HG02885 (cell line): ENCODE data around the gene IGIP.

Source experiments
- ATAC-seq: cut with Tn5 transposase; IDR thresholded peaks from one replicate; pipeline ENCODE4 v1.9.1; 2021; ENCODE audit warnings: mild to moderate bottlenecking; ENCODE audit not compliant: unreplicated experiment, poor library complexity

The IGIP gene

DNA sequence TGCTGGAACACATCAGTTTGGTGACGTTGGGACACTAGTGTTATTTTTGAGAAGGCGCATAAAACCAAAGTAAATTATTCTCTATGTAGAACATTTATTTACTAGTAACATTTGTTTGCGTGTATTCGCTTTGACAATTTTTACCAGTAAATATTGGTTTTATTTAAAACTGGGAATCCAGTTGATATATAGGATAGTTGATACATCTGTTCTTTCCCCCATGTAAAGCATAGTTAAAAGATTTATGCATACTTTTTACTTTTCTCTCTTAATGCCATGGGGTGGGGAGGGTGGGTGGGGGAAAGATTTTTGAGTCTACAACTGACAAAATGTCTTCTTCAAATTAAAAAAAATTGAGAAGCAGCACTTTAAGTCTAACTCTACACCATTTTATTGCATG lies at the start of gene IGIP:
Gene IGIP, plus strand, starts transcription at position 301 of the 400 bp plus-strand sequence. CDS start 2,540 bp downstream, outside the sequence.
- ATAC-seq = no peak

DNA sequence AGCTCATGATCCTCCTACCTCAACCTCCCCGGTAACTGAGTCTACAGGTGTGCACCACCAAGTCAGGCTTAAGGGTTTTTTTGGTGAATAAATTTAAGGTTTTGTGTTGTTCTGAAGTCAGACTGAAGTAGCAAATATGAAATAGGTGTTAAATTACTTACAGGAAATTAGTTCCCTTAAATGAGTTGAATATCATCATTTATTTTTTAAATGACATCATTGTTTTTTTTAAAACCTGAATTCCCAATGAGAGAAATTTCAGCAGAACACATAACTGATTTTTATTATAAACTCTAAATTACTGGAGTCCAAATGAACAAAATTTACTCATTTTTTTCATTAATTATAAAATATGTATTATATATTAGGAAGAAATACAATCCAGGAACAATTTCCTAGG lies 49.6 kb upstream of the IGIP start:
- no peak for ATAC-seq

DNA sequence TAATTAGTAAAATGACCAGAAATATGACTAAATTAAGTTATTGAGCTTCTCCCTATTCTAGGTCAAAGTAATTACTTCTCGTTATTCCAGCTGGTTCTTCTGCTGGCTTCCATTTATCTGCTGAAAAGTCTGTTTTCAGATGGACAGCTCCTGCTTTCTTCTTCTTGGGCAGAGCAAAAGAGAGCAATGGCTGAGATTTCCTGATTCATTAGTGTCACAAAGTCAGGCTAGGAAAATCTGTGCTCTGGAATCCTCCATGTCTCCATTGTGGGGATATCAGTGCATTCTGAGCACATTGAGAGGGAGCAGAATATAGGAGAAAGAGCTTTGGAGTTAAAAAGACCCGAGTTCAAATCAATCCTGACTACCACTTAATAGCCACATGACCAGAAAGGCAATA lies 48.9 kb upstream of the IGIP start:
- no peak for ATAC-seq

DNA sequence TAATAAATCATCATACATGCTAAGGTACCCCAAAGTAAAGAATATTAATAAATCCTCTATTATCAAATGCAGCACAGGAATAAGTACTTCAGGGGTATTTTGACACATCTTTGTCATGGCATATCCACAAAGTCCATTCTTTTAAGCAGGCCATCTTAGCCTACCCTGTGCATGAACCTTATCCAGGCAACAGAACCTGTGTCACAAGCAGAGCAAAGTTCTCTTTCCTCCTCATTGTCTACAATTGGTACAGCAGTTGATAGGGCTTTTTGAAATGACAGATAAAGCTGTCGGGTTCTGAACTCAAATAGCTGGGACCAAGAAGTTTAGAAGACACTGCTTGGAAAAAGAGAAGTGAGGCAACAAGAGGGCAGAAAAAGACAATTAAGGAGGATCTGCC lies 42.6 kb upstream of the IGIP start:
- ATAC-seq = no peak

DNA sequence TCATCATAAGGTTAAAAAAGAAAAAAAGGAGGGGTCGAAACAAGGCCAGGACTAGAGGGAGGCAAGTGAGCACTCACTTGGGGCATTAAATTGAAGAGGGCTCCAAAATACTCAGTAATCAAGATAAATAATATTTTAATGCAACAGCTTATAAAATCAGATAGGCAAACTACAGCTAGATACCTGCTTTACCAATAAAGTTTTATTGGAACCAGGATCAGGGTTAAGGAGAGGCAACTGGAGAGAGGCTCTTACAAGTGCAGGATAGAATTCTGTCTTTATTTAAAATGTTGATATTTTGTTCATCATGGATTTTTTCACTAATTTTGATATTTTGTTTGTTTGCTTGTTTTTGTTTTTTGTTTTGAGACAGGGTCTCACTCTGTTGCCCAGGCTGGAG lies 42.1 kb upstream of the IGIP start:
- ATAC-seq = no peak

DNA sequence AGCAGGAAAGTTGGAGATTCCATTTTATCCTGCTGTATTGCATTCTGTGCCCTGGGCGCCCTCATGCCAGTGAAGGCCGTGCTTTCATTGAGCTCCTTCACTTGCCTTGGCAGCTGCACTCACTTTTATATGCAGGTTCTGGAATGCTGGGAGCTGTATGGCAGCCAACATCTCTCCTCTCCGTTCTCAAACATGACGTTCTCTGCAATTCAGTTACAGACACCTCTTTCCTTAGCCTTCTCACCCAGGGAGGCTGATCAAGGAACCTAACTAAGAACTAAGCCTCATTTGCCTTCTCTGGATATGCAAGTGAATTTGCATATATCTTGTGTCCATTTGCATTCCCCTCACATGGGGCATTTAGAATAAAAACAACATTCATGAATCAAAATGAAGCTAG lies 41.2 kb upstream of the IGIP start:
- no peak for ATAC-seq

DNA sequence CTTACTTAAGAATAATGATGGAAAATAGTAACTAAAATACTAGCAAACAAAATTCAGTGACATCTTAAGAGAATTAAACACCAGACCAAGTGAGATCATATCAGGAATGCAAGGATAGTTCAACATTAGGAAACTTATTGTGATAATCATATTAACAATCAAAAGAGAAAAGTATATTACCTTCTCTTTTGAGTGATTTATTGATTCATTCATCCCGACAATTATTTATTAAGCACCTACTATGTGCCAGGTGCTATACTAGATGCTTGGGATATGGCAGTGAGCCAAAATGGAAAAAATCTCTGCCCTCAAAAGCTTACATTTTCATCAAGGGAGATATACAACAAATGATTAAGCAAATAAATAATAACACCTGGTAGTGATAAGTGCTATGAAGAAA lies 35.5 kb upstream of the IGIP start:
- no peak for ATAC-seq

DNA sequence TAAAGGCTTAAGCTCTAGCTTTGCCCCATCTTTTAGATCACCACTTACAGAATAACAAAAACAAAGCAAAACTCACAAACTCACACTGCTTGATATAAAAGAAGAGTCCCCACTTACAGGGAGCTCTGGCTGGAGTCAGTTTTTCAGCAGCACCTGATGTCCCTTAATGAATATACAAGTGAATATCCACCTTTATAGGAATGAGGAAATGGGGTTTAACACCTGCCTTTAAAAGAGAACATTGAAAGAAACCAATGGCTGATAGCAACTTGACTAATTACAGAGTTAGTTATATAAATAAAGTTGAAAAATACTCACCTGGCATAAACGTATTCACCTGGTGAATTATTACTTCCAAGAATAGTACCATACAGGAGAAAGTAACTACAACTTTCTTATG lies 32.6 kb upstream of the IGIP start:
- no peak for ATAC-seq

DNA sequence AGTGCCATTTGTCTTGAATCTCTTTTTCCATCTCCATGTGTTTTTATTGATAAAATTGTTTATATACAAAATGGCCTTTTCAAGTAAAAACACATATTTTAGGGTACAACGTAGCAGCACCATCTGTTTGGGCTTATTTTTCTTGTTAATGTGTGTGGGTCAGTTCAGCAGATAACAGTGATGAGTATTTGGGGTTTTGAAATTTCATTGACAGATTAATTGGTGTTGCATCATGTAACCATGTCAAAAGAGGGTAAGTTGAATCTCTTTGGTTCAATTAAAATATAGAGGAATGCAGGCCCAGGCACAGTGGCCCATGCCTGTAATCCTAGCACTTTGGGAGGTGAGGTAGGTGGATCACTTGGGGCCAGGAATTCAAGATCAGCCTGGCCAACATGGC lies 31.9 kb upstream of the IGIP start:
- ATAC-seq = no peak

DNA sequence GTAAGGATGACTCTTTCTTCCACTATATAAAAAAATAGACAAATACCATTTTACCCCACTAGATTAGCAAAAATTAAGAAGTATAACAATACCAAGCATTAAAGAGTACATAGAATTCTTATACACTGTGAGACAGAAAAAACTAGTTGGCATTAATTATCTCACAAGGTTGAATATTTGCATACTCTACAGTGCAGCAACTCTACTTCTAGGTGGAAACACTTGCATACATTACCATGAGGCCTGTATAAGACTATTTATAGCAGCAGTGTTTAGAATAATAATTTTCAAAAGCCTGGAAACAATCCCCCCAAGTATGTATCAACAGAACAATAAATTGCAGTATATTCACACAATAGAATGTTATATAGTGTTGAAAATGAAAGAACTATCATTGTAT lies 30.8 kb upstream of the IGIP start:
- ATAC-seq = no peak

DNA sequence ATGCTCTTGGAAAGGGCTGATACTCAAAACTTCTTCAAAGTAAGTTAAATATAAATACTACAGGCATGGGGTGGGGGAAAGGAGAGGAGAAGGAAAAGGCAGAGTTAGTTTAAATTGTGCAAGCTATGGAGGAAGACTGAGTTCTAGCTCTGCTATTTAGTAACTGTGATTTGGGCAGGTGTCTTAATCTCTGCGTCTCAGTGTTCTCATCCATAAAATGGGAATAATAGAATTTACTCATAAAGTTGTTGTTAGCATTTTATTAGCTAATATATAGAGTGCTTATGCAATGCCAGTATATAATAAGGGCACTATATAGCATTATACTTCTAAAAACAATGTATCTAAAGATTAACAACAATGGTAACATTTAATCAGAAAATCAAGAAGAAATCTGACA lies 24.6 kb upstream of the IGIP start:
- ATAC-seq = no peak

DNA sequence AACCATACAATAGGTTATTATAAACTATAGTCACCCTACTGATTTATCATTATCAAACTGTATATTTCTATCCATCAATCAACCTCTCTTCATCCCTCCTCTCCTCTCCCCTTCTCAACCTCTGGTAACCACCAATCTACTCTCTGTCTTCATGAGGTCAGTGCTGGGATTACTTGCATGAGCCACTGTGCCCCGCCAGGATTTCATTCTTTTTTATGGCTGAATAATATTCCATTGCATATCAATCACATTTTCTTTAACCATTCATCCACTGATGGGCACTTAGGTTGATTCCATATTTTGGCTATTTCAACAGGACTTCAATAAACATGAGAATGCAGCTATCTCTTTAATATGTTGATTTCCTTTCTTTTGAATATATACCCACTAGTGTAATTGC lies 22.6 kb upstream of the IGIP start:
- ATAC-seq = no peak

DNA sequence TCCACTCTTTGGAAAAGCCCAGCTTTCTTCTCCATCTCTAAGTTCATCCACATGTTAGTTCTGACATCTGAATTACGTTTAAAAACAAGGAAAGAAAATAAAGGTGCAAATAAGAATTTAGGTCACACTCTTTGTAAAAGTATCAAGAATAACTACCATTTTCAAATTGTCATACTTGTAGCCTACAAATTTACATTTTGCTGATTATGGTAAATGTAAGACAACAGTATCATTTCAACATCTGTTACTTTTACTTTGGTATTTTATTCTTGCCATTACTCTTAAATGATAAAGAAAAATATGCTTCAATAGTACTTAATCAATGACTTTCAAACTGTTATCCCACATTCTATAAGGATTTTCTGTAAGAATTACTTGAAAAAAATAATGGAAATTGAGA lies 21.6 kb upstream of the IGIP start:
- no peak for ATAC-seq

DNA sequence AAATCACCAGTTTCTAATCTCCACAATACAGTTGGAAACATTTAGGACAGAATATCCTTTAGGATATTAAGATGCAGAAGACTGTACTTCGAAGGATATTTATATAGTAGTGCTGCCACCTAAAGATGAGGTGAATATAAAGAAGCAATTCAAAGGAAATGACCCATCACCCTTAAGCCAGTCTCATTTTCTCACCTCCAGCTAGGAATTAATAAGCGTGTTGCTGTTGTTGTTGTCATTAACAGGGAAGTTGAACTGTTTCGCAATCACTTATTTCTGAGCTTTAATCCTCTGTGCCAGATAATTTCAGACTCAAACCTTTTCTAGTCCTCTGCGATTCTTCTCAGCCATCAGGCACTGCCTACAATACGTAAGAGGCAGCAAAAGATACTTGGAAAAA lies 19.6 kb upstream of the IGIP start:
- no peak for ATAC-seq

DNA sequence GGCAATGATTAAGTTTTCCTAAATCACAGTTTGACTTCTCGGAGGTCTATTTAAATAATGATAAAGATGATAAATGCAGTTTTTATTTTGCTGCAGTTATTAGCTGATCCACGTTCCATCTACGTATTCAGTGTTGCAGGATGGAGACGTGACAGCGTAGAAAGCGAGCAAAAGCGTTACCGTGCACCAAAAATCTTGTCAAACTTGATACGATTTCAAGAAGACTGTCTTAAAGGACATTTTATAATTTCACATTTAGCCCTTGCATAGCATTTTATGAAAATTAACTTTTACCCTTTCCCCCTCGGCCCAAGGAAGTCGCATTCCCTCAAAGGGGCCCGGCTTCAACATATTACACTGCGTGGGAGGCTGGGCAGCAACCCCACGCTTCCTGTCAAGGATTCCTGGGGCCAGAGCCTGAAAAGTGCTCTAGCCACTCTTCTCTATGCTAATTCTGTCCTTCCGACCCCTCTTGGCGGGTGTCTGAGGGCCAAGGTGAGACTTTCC lies 18.9 kb upstream of the IGIP start:
- no peak for ATAC-seq

DNA sequence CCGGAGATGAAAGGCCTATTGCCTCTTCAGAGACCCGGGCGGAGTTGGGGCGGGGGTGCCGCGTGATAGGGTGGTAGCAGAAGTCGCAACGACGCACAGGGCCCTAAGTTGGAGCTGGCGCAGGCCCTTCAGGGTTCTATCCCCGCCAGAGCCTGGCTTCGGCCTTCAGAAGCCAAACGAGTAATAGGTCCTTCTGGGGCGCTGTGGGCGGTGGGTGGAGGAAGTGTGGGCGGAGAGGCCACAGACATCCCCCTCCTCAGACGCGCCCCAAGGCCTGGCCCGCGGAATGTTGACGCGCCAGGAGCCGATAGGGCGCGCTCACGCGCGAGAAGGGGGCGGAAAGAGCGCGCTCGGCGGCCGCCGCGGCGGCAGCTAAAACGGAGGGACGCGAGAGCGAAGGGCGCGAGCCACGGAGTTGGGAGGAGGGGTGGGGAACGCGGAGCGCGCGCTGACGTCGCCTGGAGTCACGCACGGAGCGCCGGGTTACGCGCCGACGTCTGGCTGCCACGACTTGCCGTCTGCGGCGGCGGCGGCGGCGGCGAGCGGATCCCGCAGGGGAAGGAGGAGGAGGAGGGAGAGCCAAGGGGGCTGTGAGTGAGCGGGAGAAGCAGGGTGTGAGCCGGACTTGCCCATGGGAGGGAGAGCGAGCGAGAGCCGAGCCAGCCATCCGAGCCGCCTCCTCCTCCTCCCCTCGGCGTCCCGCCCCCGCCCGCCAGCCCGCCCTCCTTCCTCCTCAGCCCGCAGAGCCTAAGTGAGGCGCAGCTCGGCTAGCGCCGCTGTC lies 18.2 kb upstream of the IGIP start:
- peak; percentile 88 for ATAC-seq

DNA sequence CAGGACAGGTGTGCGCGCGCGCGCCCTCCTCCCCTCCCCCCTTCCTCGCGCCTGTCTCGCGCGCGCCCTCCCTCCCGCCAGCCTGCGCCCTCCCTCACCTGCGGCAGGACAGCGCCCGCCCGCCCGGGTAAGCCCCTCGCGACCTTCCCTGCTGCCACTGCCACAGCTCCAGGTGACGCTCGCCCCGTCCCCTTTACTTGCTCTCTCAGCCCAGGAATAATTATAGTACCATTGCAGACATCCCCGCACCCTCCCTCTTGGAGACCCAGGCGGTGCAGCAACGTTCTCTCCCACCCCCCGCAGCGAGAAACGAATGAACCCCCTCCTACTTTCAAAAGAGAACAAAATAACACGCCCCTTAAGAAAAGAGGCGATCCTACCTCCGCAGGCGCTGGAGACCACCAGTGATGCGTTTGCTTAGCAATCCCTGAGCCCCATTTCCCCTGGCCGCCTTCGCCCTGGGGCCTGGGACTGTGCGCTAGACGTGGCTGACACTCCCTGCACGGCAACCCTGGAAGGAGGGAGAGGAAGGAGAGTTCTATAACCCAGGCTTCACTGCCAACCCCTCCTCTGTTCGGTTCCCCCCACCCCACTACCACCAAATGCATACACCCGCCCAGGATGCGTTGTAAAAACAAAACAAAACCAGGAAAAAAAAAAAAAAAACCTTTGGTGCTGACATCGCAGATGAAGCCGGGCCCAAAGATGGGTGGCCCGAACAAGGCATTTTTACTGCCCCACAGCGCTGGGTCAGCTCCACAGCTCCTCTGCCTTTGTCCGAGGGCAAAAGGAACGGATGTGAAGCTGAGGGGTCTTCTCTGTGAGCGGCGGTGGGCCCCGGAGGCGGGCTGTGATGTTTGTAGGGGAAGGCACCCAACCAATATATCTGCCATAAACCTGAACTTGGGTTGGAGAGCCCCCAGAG lies 17.4 kb upstream of the IGIP start:
- ATAC-seq = no peak

DNA sequence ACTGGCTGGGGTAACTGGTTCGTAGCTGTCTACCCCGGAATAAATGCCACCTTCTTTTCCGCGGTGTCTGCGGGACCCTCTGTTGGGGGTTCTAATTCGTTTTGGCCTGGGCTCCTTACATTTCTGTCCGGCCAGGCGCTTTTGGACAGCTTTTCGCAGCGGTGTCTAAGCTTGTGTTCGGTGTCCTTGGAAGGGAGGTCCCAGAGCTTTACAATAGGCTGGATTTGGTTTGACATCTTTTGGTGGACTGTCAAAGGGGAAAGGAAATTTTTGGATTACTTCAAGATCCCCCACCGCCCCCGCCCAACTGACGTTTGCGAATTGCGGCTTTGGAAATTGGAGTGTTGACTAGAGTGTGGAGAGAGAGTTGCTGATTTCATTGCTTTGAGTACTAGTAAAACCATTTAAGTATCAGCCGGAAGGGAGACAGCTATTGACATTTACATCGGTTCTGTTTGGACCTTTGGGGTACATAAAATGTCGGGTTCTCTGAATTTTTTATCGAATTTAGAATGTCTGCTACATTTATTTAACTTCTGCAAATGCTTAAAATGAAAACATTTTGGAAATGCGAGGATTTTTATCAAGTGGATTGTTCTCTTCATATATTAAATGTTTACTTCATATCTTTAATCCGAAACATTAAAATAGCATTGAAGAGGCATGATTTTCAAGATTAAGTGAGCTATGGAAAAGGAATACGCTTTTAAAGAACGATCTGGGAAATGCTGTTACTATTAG lies 16.5 kb upstream of the IGIP start:
- no peak for ATAC-seq

DNA sequence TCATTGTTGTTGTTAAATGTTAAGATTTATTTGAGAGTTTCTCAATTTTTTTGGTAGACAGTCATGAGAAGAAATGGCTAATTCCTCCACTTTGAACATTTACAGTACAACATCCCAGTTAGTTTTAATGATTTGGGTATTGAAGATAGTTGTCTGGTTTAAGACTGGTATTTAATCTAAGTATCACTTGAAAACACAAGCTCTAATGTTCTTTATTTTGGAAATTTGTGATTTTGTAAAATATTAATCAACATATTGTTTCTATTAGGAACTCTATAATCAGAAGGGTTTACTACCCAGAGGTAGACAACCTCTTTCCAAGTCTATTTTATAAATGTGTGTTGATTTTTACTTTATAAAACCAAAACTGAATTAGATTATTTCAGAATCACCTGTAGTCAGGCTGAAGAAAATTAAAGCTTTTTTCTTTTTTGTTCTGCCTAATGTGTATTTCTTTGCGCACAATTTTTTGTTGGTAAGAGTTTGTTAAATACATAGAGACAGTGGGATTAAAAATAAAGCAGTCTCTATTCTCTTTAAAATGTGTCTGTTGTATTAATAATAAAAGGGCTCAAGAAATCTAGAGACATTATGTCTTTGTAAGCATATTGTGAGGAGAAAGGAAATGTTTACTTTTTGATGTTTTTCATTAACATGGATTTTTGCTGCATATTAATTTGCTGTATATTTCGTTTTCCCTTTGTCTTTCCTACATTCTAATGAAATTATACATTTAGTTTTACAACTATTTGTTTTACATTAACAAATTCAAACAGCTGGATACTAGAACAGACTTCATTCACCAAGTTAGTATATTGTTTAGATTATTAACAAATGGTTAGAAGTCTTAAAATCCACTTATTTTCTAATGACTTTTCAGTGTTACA lies 15.7 kb upstream of the IGIP start:
- ATAC-seq = no peak

DNA sequence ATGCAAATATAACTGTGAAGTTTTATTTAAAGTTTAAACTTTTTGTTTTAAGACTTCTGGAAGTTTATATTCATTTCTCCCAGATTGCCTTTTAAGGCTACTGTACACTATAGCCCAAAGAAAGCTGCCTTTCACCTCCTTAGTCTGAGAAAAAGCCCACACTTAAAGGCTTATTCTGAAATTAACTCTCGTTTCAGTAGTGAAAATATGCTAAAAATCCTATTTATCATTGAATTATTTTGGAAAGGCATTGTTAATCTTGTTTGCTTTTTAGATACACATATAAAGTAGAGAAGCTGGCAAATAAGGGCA lies 15.1 kb upstream of the IGIP start:
- ATAC-seq = no peak
